HG03135 (cell line): ENCODE results near the gene TELO2.

Experiments used
- ATAC-seq: cut with Tn5 transposase; IDR thresholded peaks from one replicate; pipeline ENCODE4 v1.9.1; 2021; ENCODE audit warnings: mild to moderate bottlenecking, moderate library complexity; ENCODE audit not compliant: unreplicated experiment

The TELO2 gene

GRCh38 chr16:1534021-1535020 is 41.2 kb downstream of the TELO2 start:
- no peak for ATAC-seq

DNA sequence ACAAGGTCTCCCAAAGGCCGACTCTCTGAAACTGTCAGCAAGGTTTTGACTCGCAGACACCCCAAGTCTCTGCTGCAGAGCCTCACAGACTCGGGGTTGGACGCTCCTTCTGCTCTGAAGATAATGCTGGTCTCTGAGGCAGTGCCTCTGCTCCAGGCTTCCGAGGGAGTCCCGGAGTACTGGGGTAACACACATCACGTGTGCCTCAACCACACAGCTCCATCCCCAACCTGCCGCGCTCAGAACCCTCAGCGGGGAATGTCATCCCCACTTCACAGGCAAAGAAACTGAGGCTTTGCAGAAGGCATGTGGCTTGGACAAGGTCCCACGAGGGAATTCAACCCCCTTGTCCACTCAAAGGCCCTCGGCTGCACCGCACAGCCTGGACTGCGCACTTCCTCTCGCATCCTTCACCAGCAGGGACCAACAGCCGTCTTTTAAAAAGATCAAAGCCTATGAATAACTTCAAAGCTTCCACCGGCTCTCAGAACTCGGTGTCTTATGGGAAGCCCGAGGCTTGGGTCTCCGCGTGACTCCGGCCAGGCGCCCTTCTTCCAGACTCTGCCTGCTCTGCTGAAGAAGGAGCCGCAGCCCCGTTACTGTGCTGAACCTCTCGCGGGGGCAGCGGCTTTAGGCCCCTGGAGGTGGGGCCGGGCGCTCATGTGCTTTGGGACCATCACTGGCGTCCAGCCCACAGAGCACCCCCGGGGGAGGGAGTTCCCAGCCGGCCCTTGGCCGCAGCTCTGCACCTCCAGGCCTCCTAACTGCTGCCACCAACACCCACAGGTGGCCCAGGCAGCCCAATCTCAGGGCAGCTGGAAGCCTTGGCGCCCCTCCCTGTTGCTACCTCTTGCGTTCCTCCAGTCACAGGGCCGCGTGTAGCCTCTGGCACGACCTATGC is 42.5 kb downstream of the TELO2 start:
- ATAC-seq: no peak

GRCh38 chr16:1536601-1537000 is 43.4 kb downstream of the TELO2 start:
- ATAC-seq: no peak

GRCh38 chr16:1537138-1537577 is 44.0 kb downstream of the TELO2 start:
- no peak for ATAC-seq

DNA sequence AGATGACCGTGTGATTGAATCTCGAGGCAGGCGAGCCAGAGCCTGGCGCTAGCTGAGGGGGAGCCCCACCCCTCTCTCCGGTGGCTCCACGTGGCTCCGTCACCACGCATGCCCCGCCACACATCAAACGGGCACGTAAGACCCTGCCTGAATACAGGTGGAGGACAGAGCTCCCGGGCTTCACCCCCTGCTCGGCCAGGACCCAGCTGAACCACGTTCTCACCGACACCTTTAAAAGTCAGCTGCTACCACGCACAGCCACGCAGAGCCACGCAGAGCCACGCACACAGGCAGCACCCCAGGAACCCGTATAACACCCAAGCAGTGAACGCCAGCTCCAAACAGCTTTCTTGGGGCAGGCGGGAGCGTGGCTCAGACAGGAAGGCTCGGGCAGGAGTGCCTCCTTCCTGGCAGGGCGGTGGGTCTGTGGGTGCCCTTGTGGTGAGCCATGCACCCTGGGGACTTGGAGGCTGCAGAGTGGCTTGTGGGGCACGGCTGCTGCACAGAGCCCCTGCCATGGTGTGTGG is 44.7 kb downstream of the TELO2 start:
- ATAC-seq: no peak

DNA sequence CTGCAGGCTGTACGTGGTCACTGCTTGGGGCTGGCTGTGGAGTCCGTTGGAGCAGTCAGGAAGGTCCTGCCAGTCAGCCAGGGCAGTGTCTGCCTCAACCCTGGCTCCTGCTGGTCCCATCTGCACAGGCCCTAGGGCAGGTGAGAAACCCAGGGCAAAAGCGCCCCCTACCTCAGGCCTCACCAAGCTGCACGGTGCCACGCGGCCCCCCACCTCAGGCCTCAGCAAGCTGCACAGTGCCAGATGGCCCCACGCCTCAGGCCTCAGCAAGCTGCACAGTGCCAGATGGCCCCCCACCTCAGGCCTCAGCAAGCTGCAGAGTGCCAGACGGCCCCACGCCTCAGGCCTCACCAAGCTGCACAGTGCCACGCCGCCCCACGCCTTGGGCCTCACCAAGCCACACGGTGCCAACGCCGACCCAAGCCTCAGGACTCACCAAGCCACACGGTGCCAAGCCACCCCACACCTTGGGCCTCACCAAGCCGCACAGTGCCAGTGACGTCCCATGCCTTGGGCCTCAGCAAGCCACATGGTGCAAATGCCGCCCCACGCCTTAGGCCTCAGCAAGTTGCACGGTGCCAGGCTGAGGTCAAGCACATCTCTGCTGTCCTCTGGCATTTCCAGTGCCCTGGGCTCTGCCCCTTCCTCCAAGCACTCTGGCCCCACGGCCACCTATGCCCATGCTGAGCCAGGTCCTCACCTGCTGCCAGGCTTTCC is 45.8 kb downstream of the TELO2 start:
- no peak for ATAC-seq

DNA sequence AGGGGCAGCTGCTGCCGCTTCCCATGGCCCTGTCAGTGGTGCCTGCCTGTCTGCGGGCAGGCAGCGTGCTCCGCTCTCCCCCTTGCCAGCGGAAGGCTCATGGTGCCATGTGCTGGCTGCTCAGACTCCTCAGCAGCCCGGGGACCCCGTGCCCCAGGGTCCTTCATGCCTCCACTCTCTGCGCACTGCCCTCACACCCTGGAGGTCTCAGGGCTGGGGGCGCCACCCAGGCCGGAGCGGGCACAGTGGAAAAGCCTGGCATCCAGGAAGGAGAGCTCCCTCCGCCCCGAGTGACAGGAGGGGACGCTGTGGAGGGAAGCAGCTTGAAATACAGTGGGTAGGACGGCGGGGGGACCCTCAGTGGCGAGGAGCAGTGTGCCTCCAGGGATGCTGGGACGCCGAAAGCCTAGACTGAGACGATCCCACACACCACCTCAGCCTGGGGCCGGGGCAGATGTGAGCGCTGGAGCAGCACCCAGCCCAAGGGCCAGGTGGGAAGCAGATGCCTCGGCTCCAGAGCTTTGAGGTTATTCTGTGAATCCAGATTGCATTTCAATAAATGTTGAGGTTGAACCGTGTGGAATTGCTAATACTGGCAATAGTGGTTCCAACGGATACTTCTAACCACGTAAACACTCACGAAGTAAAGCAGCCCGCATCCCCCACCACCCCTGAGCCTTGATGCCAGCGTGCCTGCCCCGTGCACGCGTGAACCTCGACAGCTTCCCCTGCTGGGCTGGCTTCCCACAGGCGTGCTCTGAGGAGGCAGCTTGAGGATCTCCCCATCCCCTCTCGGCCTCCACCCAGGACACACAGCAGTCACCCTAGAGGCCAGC is 46.8 kb downstream of the TELO2 start:
- no peak for ATAC-seq

DNA sequence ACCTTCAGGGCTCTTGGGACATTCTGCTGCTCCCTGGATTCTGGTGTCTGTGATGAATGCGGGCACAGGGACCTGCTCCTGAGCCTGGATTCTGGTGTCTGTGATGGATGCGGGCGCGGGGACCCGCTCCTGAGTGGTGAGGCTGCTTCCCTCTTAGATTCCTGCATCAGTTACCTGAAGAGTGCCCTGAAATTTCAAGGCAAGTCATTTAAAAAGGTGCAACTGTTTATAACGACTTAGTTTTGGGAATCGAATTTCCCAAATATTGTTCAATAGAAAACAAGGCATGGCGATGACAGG is 47.3 kb downstream of the TELO2 start:
- no peak for ATAC-seq

GRCh38 chr16:1541293-1542165 is 48.4 kb downstream of the TELO2 start:
- no peak for ATAC-seq

DNA sequence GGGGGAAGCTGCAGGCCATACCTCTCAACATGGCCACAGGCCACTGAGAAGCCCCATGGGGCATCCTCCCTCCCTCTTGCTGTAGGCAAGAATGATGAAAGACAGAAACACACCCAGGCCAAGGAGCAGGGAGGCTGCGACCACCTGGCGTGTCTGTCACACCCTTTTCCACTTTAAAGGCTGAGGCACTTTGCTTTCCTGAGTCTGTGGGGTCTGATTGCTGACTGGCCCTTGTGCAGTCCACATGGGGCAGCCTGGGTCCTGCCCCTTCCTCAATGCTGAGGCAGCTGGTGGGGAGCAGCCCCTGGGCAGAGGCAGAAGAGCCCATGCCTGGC is 49.0 kb downstream of the TELO2 start:
- no peak for ATAC-seq

- no peak for ATAC-seq
These were observed 49.4 kb downstream of the TELO2 start for GRCh38 chr16:1542533-1542932.

DNA sequence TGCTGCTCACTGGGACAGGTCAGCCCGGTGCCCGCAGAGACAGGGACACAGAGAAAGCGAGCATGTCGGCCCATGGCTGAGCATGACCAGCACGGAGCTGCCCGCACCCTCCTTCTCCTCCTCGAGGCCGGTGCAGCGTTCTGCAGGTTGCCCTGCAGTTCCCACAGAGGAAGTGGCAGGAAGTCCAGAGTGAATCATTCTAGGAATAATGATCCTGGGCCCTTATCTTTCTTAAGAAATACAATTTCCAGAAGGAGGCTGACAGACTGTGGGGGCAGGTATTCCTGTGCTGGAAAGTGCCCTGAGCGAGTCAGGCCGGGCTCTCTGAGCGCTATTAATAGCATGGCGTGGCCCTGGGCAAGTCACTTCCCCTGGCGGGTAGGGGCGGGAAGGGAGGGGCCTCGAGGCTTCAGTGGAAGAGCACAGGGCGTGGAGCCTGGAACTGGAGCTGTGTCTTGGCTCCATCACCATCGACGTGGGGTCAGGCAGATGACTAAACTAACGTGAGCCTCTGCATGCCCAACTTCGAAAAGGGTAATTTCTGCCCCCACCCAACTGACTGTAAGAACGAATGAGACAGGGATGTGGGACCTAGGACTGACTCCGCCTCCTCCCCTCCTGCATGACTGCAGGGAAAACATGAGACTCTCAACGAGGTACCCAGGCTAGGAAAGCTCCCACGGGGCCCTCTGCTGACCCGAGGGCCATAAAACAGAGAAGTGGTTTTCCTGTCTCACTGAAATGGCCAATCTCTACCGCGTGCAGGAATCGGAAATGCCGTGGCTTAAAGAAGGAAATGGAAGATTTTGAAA is 50.1 kb downstream of the TELO2 start:
- no peak for ATAC-seq

- no peak for ATAC-seq
These were observed 52.2 kb downstream of the TELO2 start for GRCh38 chr16:1545044-1546040.

DNA sequence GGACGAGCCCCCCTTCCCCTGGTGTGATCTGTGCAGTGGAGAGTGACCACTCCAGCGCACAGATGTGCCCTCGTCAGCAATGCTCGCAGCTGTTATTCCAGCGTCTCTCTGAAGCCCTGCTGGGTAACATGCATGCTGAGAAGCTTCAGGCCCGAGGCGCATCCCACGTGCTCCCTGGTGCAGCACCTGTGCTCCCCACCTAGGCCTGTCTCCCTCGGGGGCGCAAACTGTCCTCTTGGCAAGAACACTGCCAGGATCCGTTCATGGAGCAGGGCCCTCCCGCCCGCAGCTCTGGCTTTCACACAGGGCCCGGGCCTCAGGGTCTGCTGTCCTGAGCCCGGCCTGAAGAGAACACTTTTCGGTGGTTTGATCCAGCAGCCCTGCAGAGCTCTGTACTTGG is 53.3 kb downstream of the TELO2 start:
- no peak for ATAC-seq

GRCh38 chr16:1548233-1548632 is 55.1 kb downstream of the TELO2 start:
- no peak for ATAC-seq

GRCh38 chr16:1548727-1549126 is 55.6 kb downstream of the TELO2 start:
- ATAC-seq: no peak

DNA sequence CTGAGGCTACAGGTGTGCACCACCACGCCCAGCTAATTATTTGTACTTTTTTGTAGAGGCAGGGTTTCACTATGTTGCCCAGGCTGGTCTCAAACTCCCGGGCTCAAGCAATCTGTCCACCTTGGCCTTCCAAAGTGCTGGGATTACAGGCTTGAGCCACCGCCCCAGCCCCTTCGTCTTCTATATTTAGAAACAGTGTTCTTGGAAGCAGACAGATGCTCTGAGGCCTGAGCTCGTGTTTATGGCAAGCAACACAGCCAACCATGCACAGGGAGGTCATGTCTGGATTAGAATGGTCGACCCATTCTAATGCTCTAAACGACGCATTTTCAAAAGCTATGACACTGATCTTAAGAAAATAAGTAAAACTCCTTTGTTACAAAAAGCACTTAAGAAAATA is 56.9 kb downstream of the TELO2 start:
- ATAC-seq: no peak
